HG02610 (cell line): Measurements from ENCODE around the gene HBA1.
"Not testable (repeated sequence)": the region's sequence is repeated elsewhere in the genome, so short reads cannot be mapped to it uniquely, and the experiment has no call there.

ENCODE experiments used
- ATAC-seq: cut with Tn5 transposase; IDR thresholded peaks from one replicate; pipeline ENCODE4 v1.9.1; 2021; ENCODE audit warnings: mild to moderate bottlenecking, moderate library complexity; ENCODE audit not compliant: unreplicated experiment

The HBA1 gene

DNA sequence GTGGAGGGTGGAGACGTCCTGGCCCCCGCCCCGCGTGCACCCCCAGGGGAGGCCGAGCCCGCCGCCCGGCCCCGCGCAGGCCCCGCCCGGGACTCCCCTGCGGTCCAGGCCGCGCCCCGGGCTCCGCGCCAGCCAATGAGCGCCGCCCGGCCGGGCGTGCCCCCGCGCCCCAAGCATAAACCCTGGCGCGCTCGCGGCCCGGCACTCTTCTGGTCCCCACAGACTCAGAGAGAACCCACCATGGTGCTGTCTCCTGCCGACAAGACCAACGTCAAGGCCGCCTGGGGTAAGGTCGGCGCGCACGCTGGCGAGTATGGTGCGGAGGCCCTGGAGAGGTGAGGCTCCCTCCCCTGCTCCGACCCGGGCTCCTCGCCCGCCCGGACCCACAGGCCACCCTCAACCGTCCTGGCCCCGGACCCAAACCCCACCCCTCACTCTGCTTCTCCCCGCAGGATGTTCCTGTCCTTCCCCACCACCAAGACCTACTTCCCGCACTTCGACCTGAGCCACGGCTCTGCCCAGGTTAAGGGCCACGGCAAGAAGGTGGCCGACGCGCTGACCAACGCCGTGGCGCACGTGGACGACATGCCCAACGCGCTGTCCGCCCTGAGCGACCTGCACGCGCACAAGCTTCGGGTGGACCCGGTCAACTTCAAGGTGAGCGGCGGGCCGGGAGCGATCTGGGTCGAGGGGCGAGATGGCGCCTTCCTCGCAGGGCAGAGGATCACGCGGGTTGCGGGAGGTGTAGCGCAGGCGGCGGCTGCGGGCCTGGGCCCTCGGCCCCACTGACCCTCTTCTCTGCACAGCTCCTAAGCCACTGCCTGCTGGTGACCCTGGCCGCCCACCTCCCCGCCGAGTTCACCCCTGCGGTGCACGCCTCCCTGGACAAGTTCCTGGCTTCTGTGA is at the start of gene HBA1:
HBA1 (plus strand) TSS at position 204 of the 906 bp plus-strand sequence; CDS start at position 241, 37 bp downstream.
- not testable (repeated sequence) for ATAC-seq

DNA sequence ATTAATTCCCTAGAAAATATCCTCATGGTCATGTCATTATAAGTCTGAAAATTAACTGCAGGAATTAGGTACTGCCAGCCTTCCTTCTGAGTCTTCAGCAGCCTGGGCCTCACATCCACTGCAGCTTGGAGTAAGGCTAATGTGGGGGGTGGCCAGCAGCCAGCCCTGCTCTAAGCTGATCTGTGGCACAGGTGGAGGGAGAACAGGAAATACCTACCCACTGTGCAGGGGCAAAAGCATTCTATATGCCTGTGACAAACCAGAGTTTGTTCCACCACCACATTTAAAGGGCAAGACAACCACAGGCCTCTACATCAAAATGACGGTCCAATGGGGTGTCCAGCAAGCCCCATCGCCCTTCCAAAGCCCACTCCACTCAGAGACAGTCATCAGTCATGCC is 47.4 kb upstream of the HBA1 start:
- ATAC-seq = no peak

- ATAC-seq = no peak
Observed at GRCh38 chr16:130533-131173, 45.8 kb upstream of the HBA1 start.

- no peak for ATAC-seq
Observed at GRCh38 chr16:132120-132519, 44.4 kb upstream of the HBA1 start.

DNA sequence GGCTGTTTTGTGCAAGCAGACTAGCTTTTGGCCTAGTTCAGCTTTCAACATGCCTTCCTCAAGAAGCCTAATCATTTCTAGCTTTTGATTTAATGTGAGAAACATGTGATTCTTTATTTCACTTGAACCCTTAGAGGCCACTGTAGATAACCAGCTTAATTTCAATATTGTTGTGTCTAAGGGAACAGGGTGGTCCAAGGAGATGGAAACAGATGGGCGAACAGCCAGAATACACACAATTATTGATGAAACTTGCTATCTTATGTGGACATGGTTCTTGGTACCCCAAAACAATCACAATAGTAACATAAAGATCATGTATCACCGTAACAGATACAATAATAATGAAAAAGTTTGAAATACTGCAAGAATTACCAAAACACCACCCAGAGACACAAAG is 42.8 kb upstream of the HBA1 start:
- no peak for ATAC-seq

DNA sequence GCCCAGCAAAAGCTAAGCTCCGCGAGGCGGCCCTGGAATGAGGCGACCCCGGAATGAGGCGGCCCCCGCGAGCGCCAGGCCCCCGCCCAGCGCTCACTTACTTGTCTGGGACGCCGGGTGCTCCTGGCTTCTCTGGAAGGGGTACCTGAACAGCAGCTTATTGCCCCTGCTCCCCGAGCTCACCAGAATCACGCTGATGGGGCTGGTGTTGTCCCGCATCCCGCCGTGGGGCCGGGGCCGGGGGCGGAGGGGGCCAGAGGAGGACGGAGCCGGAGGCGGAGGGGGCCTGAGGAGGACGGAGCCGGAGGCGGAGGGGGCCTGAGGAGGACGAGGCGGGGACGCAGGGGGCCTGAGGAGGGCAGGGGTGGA is 38.4 kb upstream of the HBA1 start:
- ATAC-seq = no peak

DNA sequence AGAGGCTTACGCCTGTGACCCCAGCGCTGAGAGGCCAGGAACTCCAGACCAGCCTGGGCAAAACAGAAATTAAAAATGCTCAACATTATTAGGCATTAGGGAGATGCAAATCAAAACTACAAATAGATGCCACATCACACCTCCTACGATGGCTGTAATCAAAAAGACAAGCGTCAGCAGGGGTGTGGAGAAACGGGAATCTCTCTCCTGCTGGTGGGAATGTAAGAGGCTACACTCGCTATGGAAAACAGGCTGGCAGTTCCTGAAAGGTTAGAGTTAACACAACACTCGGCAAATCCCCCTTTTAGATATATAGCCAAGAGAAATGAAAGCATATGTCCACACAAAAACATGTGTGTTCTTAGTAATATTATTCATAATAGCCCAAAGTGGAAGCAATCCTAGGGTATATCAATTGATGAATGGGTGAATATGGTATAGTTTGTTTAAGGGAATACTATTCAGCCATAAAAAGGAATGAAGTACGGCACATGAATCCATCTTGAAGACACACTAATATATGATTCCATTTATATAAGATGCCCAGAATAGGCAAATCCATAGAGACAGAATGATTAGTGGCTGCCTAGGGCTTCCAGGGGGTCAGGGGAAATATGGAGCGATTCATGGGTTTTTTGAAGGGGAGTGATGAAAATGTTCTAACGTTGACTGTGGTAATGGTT is 36.2 kb upstream of the HBA1 start:
- no peak for ATAC-seq

DNA sequence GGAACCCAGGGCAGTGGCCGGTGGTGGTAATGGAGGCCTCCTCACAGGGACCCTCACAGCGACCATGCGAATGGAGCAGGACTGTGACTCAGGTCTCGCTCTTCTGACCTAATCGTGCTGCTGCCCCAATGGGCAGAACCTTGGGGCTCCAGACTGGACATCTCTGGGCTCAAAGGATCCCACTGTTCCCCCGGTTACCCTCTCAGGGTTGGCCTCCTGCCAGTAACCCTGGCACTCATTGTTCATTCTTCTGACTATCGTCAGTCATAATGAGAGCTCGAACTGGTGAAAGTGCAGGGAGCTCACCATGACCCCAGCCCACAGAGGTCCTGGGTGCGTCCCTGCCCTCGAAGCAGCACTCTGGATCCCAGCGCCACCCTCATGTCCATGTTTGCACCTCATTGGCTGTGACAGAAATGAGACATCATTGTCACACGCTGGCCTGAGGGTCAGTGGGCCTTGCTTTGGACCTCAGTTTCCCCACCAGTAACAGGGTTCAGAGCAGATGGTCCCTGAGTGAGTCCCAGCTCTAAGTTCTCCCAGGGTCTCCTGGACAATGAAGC is 34.0 kb upstream of the HBA1 start:
- no peak for ATAC-seq

- ATAC-seq = no peak
Observed at GRCh38 chr16:143047-143446, 33.4 kb upstream of the HBA1 start.

DNA sequence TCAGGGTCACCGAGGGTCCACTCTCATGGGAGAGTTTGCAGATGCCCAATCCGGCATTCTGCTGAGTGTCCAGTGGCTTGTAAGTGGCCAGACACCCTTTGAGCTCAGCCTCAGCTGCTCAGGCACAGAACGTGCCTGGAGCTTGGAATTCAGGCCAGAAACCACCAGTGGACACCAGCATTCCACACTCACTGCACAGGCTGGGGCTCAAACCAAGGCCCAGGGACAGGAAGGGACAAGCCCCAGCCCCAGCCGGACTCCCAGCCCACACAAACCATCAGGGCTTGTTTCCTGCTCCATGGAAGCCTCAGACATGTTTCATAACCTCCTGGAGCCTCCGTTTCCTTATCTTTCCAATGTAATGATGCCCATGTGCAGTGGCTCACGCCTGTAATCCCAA is 33.0 kb upstream of the HBA1 start:
- no peak for ATAC-seq

DNA sequence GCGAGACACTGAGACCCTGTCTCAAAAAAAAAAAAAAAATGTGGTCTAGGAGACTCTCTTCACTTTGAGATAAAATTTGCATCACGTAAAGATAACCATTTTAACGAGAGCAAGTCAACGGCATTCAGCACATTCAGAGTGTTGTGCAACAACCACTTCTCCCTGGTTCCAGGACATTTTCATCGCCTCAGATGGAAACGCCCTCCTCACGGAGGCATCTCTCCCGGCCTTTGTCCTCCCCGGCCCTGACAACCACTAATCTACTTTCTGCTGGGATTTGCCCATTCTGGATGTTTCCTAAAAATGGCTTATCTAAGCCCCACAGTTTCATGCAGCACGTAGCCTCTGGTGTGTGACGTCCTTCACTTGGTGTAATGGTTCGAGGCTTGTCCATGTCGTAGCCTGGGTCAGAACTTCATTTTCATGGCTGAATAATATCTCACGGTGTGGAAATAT is 31.7 kb upstream of the HBA1 start:
- ATAC-seq = no peak

DNA sequence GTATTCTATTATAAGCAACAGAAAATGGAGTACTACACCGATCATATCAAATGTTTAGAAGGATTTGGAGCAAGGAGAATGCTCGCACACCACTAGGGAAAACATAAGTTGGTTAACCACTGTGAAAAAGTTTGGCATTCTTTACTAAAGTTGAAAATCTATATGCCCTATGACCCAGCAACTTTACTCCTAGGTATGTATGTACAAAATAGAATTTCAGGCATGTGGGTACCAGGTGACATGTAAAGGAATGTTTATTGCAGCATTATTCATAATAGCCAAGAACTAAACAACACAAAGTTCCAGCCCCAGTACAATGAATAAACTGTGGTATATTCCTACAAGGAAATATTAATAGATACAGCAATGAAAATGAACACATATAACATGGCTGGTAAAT is 29.8 kb upstream of the HBA1 start:
- no peak for ATAC-seq

DNA sequence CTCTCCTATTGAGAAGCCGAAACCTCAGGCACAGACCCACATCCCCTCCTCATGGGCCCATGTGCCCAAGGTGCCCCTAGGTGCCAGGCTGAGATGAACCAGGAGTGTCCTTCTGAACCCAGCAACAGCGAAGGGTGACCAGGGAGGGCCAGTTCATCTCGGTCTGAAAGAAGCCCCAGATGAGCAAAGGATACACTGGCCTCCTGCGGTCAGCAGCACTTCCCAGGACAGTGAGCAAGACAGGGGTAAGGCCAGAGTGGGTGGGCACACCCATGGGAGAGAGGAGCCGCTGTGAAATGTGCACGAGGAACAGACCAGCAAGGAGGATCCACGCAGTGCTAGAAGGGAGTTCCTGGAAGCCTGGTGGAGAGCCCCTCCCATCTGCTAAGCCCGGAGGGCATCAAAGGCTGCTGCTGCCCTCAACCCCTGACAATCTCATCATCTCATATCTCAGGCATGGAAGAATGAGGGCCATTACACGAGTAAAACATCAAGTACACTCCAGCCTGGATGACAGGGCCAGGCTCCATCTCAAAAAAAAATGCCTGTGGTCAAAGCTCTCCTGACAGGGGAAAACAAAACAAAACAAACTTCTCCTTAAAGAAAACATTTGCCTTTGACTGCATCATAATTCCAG is 27.3 kb upstream of the HBA1 start:
- ATAC-seq = no peak

GRCh38 chr16:152141-153128 is 24.0 kb upstream of the HBA1 start, which contains the start of gene HBZ:
Gene HBZ (plus strand): TSS chr16:152644. CDS start chr16:152910, 266 bp downstream.
- no peak for ATAC-seq

DNA sequence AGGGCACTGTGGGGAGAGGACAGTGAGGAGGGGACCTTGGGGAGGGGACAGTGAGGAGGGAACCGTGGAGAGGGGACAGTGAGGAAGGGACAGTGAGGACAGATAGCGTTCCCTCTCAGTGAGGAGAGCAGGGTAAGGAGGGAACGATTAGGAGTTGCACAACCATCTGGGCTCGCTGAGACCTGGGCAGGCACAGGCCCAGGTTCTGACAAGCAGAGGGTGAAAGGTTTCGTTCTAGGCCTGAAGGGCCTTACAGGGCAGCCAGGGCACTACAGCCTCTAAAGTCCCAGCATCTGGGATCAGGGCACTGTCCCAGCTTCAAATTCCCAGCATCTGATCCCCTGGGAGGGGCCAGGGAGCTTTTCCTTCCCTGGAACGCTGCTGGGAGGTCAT is 23.4 kb upstream of the HBA1 start:
- ATAC-seq = not testable (repeated sequence)

DNA sequence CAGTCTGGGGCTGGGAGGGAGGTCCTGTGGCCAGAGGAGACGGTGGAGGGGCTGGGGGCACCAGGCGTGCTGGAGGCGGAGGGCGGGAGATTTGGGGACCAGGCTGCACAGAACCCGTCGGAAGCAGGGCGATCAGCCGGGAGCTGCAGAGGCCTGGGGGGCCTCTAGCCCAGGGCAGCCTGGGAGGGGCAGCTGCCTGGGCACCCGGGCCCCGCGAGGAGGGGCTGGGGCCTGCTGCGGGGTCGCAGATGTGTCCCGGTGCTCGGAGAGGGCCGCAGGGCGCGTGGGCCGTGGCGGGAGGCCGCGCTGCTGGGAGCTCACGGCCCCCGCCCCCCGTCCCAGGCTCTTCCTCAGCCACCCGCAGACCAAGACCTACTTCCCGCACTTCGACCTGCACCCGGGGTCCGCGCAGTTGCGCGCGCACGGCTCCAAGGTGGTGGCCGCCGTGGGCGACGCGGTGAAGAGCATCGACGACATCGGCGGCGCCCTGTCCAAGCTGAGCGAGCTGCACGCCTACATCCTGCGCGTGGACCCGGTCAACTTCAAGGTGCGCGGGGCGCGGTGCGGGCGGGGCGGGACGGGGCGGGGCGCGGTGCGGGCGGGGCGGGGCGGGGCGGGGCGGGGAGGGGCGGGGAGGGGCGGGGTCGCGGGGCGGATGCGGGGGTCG is 22.8 kb upstream of the HBA1 start:
- ATAC-seq = not testable (repeated sequence)

DNA sequence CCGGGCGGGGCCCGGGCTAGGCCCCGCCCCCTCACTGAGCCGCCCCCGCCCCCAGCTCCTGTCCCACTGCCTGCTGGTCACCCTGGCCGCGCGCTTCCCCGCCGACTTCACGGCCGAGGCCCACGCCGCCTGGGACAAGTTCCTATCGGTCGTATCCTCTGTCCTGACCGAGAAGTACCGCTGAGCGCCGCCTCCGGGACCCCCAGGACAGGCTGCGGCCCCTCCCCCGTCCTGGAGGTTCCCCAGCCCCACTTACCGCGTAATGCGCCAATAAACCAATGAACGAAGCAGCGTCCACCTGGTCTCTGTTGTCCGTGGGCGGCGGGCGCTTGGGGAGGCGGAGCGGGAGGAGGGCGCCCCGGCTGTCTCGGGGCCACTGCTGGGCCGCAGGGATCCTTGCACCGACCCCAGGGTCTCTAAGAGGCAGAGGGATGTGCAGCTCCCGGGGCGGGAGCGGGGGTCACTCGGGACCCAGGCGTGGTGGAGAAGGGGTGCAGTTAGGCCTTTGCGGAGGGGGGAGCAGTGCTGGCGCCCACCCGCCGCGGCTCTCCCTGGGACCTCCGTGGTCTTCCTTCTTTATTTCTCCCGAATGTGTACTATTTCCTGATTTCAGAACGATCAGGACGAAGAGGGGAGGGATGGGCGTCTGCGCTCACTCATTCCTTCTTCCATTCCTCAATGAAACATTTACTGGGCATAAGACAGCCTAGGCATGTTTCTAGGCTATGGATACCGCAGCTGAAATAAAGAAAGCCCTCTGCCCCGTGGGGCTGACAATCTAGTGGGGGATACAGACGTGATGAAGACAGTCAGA is 22.1 kb upstream of the HBA1 start:
- no peak for ATAC-seq

DNA sequence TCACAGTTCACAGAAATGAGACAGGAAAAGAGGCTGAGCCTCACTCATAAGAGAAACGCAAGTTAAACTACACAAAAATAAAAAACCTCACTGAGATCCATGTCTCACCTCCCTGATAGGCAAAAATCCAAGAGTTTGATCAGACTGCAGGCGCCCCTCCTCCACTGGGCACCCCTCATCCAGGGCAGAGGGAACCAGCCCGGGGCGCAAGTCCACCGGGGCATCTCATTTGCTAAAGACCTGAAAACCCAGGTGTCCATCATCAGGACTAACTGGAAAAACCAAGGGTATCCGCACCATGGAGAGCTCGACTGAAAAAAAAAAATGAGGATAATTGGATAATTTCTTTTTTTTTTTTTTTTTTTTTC is 21.5 kb upstream of the HBA1 start:
- no peak for ATAC-seq
